ENCODE measurements around the gene GPR62. TPM values are rescaled to one million over a fixed set of nuclear protein-coding genes. Genes with fewer than 3 reads are reported as not detected.

The GPR62 gene
- total and polyA plus RNA-seq, 8 donors: 0.17 to 0.35 (median 0.30) TPM; not detected in 2

GRCh38 chr3:52004163-52004787 is 49.1 kb downstream of the GPR62 start:
- TF ChIP-seq CTCF (IDR thresholded peaks at IDR 0.05): no peak
- H3K27ac ChIP-seq: no peak overlapping the region
- DNase-seq (peak in 3 of 4 donors; percentile 42 to 62 (median 59)), ATAC-seq (peak; percentile 30)
- no peaks in the 10 kb centered on the region for H3K27me3 ChIP-seq
- H3K4me1 ChIP-seq: peaks cover 13 to 31% of the 10 kb centered on the region in 2 donors
- no peak overlapping the region for H3K4me3 ChIP-seq
- H3K9me3 ChIP-seq: no peaks in the 10 kb centered on the region
- intact Hi-C loops (cut with DNase I): loop anchor here (5.0 to 10.0 kb wide), 3 partner anchors 118 to 141 kb away; no protein-coding TSS in a partner anchor
- no peaks in the 10 kb centered on the region for H3K36me3 ChIP-seq

- DNase-seq: peak in 1 of 4 donors; percentile 42
- no peak for ATAC-seq
- Histone ChIP-seq H3K9me3 (no peaks in the 10 kb centered on the region), H3K36me3 (no peaks in the 10 kb centered on the region), H3K27ac (peak overlapping the region in 1 of 2 donors; percentile 6), H3K4me1 (peaks cover 13 to 31% of the 10 kb centered on the region in 2 donors), H3K4me3 (no peak overlapping the region), H3K27me3 (no peaks in the 10 kb centered on the region)
- intact Hi-C loops (cut with DNase I): loop anchor here (5.0 to 10.0 kb wide), 3 partner anchors 117 to 140 kb away; no protein-coding TSS in a partner anchor
- TF ChIP-seq CTCF (IDR thresholded peaks at IDR 0.05): no peak
Observed at GRCh38 chr3:52004906-52005395, 49.8 kb downstream of the GPR62 start.

GRCh38 chr3:52005571-52005986 is 50.4 kb downstream of the GPR62 start:
- ATAC-seq: peak; percentile 47
- TF ChIP-seq CTCF (IDR thresholded peaks at IDR 0.05): no peak
- peak overlapping the region in 1 of 2 donors; percentile 6 for H3K27ac ChIP-seq
- H3K27me3 ChIP-seq: no peaks in the 10 kb centered on the region
- H3K9me3 ChIP-seq: no peaks in the 10 kb centered on the region
- no peak overlapping the region for H3K4me3 ChIP-seq
- intact Hi-C loops (cut with DNase I): loop anchor here in 1 of 2 donors (10.0 kb wide), 1 partner anchor 139 kb away; no protein-coding TSS in a partner anchor
- H3K4me1 ChIP-seq: peaks cover 13 to 31% of the 10 kb centered on the region in 2 donors
- peak in 1 of 4 donors; percentile 51 for DNase-seq
- H3K36me3 ChIP-seq: no peaks in the 10 kb centered on the region

- intact Hi-C loops (cut with DNase I): loop anchor here (2.0 to 10.0 kb wide), 2 partner anchors 49 to 139 kb away; no protein-coding TSS in a partner anchor
- peak overlapping the region in 1 of 2 donors; percentile 6 for H3K27ac ChIP-seq
- peaks cover 13 to 31% of the 10 kb centered on the region in 2 donors for H3K4me1 ChIP-seq
Observed at GRCh38 chr3:52006017-52006819, 51.0 kb downstream of the GPR62 start.

More at GRCh38 chr3:52006017-52006819, 51.0 kb downstream of the GPR62 start:
- ATAC-seq: no peak
- Histone ChIP-seq H3K36me3 (no peaks in the 10 kb centered on the region), H3K27me3 (no peaks in the 10 kb centered on the region), H3K9me3 (no peaks in the 10 kb centered on the region), H3K4me3 (no peak overlapping the region)
- DNase-seq: peak in 1 of 4 donors; percentile 60
- TF ChIP-seq CTCF (IDR thresholded peaks at IDR 0.05): no peak
